Ascending aorta (tissue), 2 donors: ENCODE data around the gene CCDC33. TPM values are rescaled to one million over a fixed set of nuclear protein-coding genes. Genes with fewer than 3 reads are reported as not detected.

Source experiments
- DNase-seq, 2 donors: peaks; one replicate each; pipeline ENCODE4 v3.0.0-alpha.2; 2019; ENCODE audit warnings: low spot score in 2 of 2
- H3K27ac ChIP-seq, 2 donors: fragments of 200-600 bp; sonication (generic); one replicate each; pipeline ENCODE4 v1.5.1; 2016 to 2017; ENCODE audit warnings: mild to moderate bottlenecking in 1 of 2
- H3K27me3 ChIP-seq: fragments of 200-600 bp; sonication (generic); one replicate; pipeline ENCODE4 v1.5.1; 2017
- H3K36me3 ChIP-seq, 2 donors: fragments of 200-600 bp; sonication (generic); one replicate each; pipeline ENCODE4 v1.5.1; 2016
- H3K4me1 ChIP-seq, 2 donors: fragments of 200-600 bp; sonication (generic); one replicate each; pipeline ENCODE4 v1.5.1; 2016 to 2017; ENCODE audit warnings: mild to moderate bottlenecking in 1 of 2
- H3K4me3 ChIP-seq, 2 donors: fragments of 200-600 bp; sonication (generic); one replicate each; pipeline ENCODE4 v1.5.1; 2016 to 2017; ENCODE audit warnings: mild to moderate bottlenecking in 1 of 2
- H3K9me3 ChIP-seq, 2 donors: fragments of 200-600 bp; sonication (generic); one replicate each; pipeline ENCODE4 v1.5.1; 2016
- intact Hi-C: fragments of 100-400 bp; cut with DNase I; formaldehyde crosslinking; loops from one replicate; pipeline ENCODE4 v1.15.1; 2023
- total RNA-seq: library from RNA; depleted of rRNA; stranded (reverse); fragments of >200 nt; gene quantifications from one replicate; pipeline ENCODE4 v1.1.0, GENCODE V29; 2016
- TF ChIP-seq, protein P1 (sequence below), 3 experiments: fragments of 200-600 bp in 2 of 3; fragments of 450-650 bp in 1 of 3; sonication (generic) in 2 of 3; IDR thresholded peaks; one replicate each; pipeline ENCODE4 v1.5.1; 2016 to 2019; ENCODE audit warnings: antibody characterized with exemption in 3 of 3, mild to moderate bottlenecking in 1 of 3, moderate library complexity in 1 of 3

Gene CCDC33
- total RNA-seq, 1 donor from 2014 or later = not detected

DNA sequence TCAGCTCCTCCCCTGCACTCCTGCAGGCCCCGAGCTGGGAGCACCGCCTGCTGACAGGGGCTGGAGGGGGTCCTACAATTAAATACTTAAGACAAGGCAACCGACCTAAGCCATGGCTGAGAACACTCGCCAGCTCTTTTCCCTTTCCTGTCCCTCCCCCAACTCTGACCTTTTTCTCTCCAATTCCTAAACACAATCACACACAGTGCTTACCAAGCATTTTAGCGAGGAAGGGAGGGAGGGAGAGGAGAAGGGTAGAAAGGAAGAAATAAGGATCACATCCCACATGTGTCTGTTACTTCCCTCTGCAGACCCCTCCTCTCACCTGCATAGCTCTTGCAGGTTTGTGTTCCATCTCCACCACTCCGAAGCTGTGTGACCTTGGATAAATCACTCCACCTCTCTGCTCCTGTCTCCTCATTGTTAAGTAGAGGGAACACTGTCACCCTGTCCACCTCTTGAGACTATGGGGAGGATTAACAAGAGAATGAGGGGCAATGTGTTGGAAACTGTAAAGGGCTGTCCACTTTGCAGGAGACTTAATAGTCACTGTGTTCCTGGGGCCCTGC is 67.7 kb downstream of the CCDC33 start:
- Histone ChIP-seq H3K27ac (no peak overlapping the region), H3K36me3 (no peaks in the 10 kb centered on the region), H3K27me3 (no peaks in the 10 kb centered on the region), H3K4me1 (no peaks in the 10 kb centered on the region), H3K4me3 (no peak overlapping the region), H3K9me3 (no peaks in the 10 kb centered on the region)
- DNase-seq = no peak
- TF ChIP-seq, protein P1, sequence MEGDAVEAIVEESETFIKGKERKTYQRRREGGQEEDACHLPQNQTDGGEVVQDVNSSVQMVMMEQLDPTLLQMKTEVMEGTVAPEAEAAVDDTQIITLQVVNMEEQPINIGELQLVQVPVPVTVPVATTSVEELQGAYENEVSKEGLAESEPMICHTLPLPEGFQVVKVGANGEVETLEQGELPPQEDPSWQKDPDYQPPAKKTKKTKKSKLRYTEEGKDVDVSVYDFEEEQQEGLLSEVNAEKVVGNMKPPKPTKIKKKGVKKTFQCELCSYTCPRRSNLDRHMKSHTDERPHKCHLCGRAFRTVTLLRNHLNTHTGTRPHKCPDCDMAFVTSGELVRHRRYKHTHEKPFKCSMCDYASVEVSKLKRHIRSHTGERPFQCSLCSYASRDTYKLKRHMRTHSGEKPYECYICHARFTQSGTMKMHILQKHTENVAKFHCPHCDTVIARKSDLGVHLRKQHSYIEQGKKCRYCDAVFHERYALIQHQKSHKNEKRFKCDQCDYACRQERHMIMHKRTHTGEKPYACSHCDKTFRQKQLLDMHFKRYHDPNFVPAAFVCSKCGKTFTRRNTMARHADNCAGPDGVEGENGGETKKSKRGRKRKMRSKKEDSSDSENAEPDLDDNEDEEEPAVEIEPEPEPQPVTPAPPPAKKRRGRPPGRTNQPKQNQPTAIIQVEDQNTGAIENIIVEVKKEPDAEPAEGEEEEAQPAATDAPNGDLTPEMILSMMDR (IDR thresholded peaks at IDR 0.05) = no peak
- intact Hi-C loops = no loop called here

DNA sequence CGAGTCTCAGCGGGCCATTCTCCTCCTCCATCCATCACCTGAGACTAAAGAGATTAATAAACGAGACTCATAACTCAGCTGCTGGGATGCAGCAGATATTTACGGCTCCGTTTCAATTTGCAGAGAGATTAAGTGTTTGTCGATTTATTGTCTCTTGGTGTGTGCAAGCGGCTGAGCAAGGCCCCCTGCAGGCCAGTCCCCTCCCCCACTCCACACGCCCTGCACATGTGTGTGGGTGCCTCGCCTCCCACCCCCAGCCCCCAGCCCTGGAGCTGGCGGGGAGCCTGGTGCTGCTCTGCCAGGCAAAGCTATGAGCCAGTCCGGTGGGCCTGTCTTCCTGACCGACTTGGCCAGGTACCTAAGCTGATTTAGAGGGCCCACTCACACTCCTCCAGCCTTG is 68.3 kb downstream of the CCDC33 start:
- no peak for DNase-seq
- TF ChIP-seq, protein P1 (IDR thresholded peaks at IDR 0.05) = no peak
- Histone ChIP-seq H3K4me3 (no peak overlapping the region), H3K4me1 (no peaks in the 10 kb centered on the region), H3K9me3 (no peaks in the 10 kb centered on the region), H3K27me3 (no peaks in the 10 kb centered on the region), H3K27ac (no peak overlapping the region), H3K36me3 (no peaks in the 10 kb centered on the region)
- intact Hi-C loops = no loop called here

DNA sequence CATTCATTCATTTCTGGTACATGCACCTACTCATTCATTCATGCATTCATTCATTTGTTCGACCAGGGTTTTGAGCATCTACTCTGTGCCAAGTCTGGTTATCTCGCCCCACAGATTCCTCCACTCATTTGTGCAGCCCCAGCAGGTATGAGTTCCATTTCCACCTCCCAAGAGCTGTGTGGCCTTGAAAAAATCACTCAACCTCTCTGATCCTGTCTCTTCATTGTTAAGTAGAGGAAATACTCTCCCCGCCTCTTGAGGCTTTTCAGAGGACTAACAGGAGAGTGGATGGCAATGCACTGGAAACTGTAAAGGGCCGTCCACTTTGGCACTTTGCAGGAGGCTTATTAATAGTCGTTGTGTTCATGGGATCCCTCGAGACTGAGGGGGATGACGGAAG is 69.6 kb downstream of the CCDC33 start:
- DNase-seq = no peak
- Histone ChIP-seq H3K27me3 (no peaks in the 10 kb centered on the region), H3K27ac (no peak overlapping the region), H3K9me3 (no peaks in the 10 kb centered on the region), H3K36me3 (no peaks in the 10 kb centered on the region), H3K4me1 (no peaks in the 10 kb centered on the region), H3K4me3 (no peak overlapping the region)
- intact Hi-C loops = no loop called here
- TF ChIP-seq, protein P1 (IDR thresholded peaks at IDR 0.05) = no peak

DNA sequence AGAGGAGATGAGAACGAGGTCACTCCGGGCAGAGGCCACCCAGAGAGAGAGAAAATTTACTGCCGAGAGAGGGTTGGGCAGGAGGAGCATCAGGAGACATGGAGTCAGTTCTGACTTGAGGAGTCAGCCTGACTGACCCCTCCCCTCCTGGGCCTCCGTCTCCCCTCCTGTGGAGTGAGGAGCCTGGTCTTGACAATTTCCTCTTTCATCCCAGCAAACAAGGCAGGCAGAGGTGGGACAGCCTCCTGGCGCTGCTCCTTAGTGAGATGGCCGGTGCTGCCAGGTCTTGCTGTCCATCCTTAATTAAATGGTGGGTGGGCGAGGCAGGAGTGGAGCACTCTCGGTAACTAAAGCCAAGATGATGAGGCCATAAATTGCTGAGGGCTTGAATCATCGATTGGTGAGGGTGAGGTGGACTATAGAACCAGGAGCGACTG is 70.7 kb downstream of the CCDC33 start:
- Histone ChIP-seq H3K27me3 (no peaks in the 10 kb centered on the region), H3K4me3 (no peak overlapping the region), H3K36me3 (no peaks in the 10 kb centered on the region), H3K27ac (no peak overlapping the region), H3K4me1 (no peaks in the 10 kb centered on the region), H3K9me3 (no peaks in the 10 kb centered on the region)
- TF ChIP-seq, protein P1 (IDR thresholded peaks at IDR 0.05) = no peak
- intact Hi-C loops = loop anchor here (1.0 kb wide), 1 partner anchor 179 kb away; no protein-coding TSS in a partner anchor
- no peak for DNase-seq

DNA sequence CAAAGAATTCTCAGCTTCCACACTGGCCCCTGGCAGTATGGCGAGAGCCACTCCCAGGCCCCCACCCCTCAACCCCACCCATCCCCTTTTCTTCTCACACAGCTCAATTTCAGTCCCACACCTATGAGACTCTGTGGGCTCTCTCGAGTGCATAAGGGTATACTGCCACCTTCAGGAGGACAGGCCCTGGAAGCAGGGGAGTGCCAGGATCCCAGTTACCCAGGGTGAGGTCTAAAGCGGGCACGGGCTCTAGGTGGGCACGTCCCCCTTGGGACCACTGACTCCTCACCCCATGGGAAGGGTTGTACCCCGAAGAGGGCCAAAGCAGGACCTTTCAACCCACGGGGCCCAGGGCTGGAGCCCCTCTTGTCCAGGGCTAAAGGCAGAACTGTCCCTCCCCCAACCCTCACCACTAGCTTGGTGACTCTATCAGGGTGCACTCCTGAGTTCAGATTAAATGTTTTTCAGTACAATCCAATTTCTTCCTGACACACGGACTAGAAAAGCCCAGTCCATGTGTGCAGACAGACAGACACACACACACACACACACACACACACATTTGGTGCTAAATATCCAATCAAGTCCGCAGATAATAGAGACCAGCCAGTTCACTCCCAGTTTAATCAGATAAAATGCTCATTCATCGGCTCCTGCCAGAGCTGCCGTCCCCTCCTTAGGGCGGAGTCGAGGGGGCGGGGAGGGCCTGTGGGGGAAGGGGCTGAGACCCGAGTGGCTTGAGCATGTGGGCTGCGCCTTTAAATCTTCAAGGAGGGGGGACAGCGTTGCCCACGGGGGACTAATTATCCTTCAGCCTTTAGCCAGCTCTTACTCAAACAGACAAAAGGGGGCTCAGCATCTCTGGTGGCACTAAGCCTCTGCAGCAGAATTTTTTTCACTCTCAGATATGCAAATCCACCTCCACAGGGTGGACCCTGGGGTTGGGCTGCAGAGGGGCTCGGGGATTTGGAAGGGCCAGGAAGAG is 72.0 kb downstream of the CCDC33 start:
- Histone ChIP-seq H3K27ac (no peak overlapping the region), H3K27me3 (no peaks in the 10 kb centered on the region), H3K36me3 (no peaks in the 10 kb centered on the region), H3K4me3 (no peak overlapping the region), H3K4me1 (no peaks in the 10 kb centered on the region), H3K9me3 (no peaks in the 10 kb centered on the region)
- TF ChIP-seq, protein P1 (IDR thresholded peaks at IDR 0.05) = peak; percentile 61 to 89 (median 69)
- intact Hi-C loops = loop anchor here (1.0 kb wide), 1 partner anchor 181 kb away; no protein-coding TSS in a partner anchor
- DNase-seq = peak in 1 of 2 donors; percentile 74
